SK-N-SH treated with all-trans-retinoic acid at 6 μM for 48 hours (cell line): Measurements from ENCODE around the gene IFT25.

ENCODE experiments used
- ARNTL ChIP-seq: fragments of 450-650 bp; formaldehyde crosslinking; IDR thresholded peaks from 2 replicates; pipeline ENCODE4 v1.5.0; 2020; ENCODE audit warnings: low read depth, mild to moderate bottlenecking, moderate library complexity, borderline replicate concordance
- CSDC2 ChIP-seq: fragments of 250-450 bp; sonication (Bioruptor Pico); IDR thresholded peaks from 2 replicates; pipeline ENCODE4 v1.5.0; 2020; ENCODE audit warnings: mild to moderate bottlenecking, moderate library complexity
- PATZ1 ChIP-seq: fragments of 250-450 bp; sonication (Bioruptor Pico); IDR thresholded peaks from 2 replicates; pipeline ENCODE4 v1.8.0; 2020; ENCODE audit warnings: mild to moderate bottlenecking, moderate library complexity, borderline replicate concordance
- SNAI2 ChIP-seq: fragments of 250-450 bp; sonication (Bioruptor Pico); IDR thresholded peaks from 2 replicates; pipeline ENCODE4 v1.5.0; 2020; ENCODE audit warnings: mild to moderate bottlenecking, moderate library complexity
- TOX ChIP-seq: fragments of 250-450 bp; sonication (Bioruptor Pico); IDR thresholded peaks from 2 replicates; pipeline ENCODE4 v1.8.0; 2021; ENCODE audit warnings: mild to moderate bottlenecking, moderate library complexity, borderline replicate concordance
- ZFP3 ChIP-seq: fragments of 250-450 bp; sonication (Bioruptor Pico); IDR thresholded peaks from 2 replicates; pipeline ENCODE4 v1.5.0; 2020; ENCODE audit warnings: mild to moderate bottlenecking, moderate library complexity
- TF ChIP-seq, protein P1 (sequence below): fragments of 250-450 bp; sonication (Bioruptor Pico); IDR thresholded peaks from 2 replicates; pipeline ENCODE4 v1.5.1; 2020; ENCODE audit warnings: low read depth, mild to moderate bottlenecking, moderate library complexity

GRCh38 chr1:53906121-53906520 lies 39.4 kb downstream of the IFT25 start:
- TF ChIP-seq TOX (CRISPR knock-in tag) (no peak), ZFP3 (CRISPR knock-in tag) (no peak), CSDC2 (no peak), SNAI2 (no peak), PATZ1 (CRISPR knock-in tag) (no peak), ARNTL (CRISPR knock-in tag) (no peak)
- TF ChIP-seq, protein P1, sequence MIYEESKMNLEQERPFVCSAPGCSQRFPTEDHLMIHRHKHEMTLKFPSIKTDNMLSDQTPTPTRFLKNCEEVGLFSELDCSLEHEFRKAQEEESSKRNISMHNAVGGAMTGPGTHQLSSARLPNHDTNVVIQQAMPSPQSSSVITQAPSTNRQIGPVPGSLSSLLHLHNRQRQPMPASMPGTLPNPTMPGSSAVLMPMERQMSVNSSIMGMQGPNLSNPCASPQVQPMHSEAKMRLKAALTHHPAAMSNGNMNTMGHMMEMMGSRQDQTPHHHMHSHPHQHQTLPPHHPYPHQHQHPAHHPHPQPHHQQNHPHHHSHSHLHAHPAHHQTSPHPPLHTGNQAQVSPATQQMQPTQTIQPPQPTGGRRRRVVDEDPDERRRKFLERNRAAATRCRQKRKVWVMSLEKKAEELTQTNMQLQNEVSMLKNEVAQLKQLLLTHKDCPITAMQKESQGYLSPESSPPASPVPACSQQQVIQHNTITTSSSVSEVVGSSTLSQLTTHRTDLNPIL, result no peak
